Liver (tissue), 9 donors: ENCODE measurements around the gene PMIS2. TPM values are rescaled to one million over a fixed set of nuclear protein-coding genes. Genes with fewer than 3 reads are reported as not detected.

Source experiments
- DNase-seq: peaks from one replicate; pipeline ENCODE4 v3.0.0-alpha.2; 2017; ENCODE audit warnings: low spot score
- H3K27ac ChIP-seq, 2 donors: one replicate each; pipeline ENCODE4 v1.7.0; 2013; ENCODE audit warnings: inconsistent platforms in 2 of 2, low read length in 2 of 2, control low read depth in 1 of 2, low read depth in 1 of 2, mild to moderate bottlenecking in 1 of 2
- H3K27me3 ChIP-seq, 4 donors: one replicate each; pipeline versions ENCODE4 v1.6.1 to v1.7.0; 2013; ENCODE audit warnings: low read length in 3 of 4, inconsistent platforms in 1 of 4, mild to moderate bottlenecking in 1 of 4, moderate library complexity in 1 of 4; ENCODE audit not compliant: control insufficient read depth in 4 of 4, insufficient read depth in 4 of 4
- H3K36me3 ChIP-seq, 4 donors: one replicate each; pipeline versions ENCODE4 v1.6.1 to v1.7.0; 2013; ENCODE audit warnings: low read length in 3 of 4, mild to moderate bottlenecking in 3 of 4, low read depth in 1 of 4, moderate library complexity in 1 of 4; ENCODE audit not compliant: control insufficient read depth in 4 of 4, insufficient read depth in 3 of 4
- H3K4me1 ChIP-seq, 4 donors: one replicate each; pipeline versions ENCODE4 v1.6.1 to v1.7.0; 2013; ENCODE audit warnings: low read length in 3 of 4, mild to moderate bottlenecking in 3 of 4, moderate library complexity in 1 of 4; ENCODE audit not compliant: control insufficient read depth in 4 of 4, insufficient read depth in 4 of 4
- H3K4me3 ChIP-seq, 3 donors: one replicate each; pipeline versions ENCODE4 v1.6.1 to v1.7.0; 2013; ENCODE audit warnings: low read length in 3 of 3, control low read depth in 1 of 3, low read depth in 1 of 3, mild to moderate bottlenecking in 1 of 3
- H3K9ac ChIP-seq, 2 donors: one replicate each; pipeline ENCODE4 v1.7.0; 2013; ENCODE audit warnings: low read length in 2 of 2, mild to moderate bottlenecking in 2 of 2, moderate library complexity in 2 of 2, control low read depth in 1 of 2, low read depth in 1 of 2
- H3K9me3 ChIP-seq, 4 donors: one replicate each; pipeline versions ENCODE4 v1.6.1 to v1.7.0; 2013; ENCODE audit warnings: low read length in 3 of 4; ENCODE audit not compliant: control insufficient read depth in 4 of 4
- CTCF ChIP-seq: fragments of 150-350 bp; IDR thresholded peaks from 2 replicates; pipeline ENCODE4 v1.5.1; 2017; ENCODE audit warnings: improper control_type of control experiment, low read depth, low read length; ENCODE audit not compliant: missing input control
- EGR1 ChIP-seq, 2 donors: IDR thresholded peaks; 2 replicates each; pipeline ENCODE4 v1.6.1; 2016 to 2018; ENCODE audit warnings: antibody characterized with exemption in 2 of 2, low read depth in 2 of 2
- FOXA1 ChIP-seq: IDR thresholded peaks from 2 replicates; pipeline ENCODE4 v1.6.1; 2016; ENCODE audit warnings: antibody characterized with exemption
- FOXA2 ChIP-seq: IDR thresholded peaks from 2 replicates; pipeline ENCODE4 v1.6.1; 2016; ENCODE audit warnings: antibody characterized with exemption
- GABPA ChIP-seq, 2 donors: IDR thresholded peaks in 1 of 2; conservative IDR thresholded peaks in 1 of 2; 2 replicates each; pipeline ENCODE4 v1.6.1; 2016; ENCODE audit warnings: antibody characterized with exemption in 2 of 2, mild to moderate bottlenecking in 1 of 2, moderate library complexity in 1 of 2
- HNF4A ChIP-seq, 2 donors: conservative IDR thresholded peaks; 2 replicates each; pipeline ENCODE4 v1.6.1; 2016; ENCODE audit warnings: antibody characterized with exemption in 2 of 2, mild to moderate bottlenecking in 2 of 2
- HNF4G ChIP-seq: IDR thresholded peaks from 2 replicates; pipeline ENCODE4 v1.6.1; 2016; ENCODE audit warnings: antibody characterized with exemption
- JUND ChIP-seq, 2 donors: IDR thresholded peaks; 2 replicates each; pipeline ENCODE4 v1.6.1; 2016; ENCODE audit warnings: antibody characterized with exemption in 2 of 2
- NR2F2 ChIP-seq: IDR thresholded peaks from 2 replicates; pipeline ENCODE4 v1.6.1; 2016; ENCODE audit warnings: antibody characterized with exemption
- RAD21 ChIP-seq, 2 donors: IDR thresholded peaks; 2 replicates each; pipeline ENCODE4 v1.6.1; 2016; ENCODE audit warnings: antibody characterized with exemption in 2 of 2, mild to moderate bottlenecking in 2 of 2
- REST ChIP-seq: IDR thresholded peaks from 2 replicates; pipeline ENCODE4 v1.6.1; 2016; ENCODE audit warnings: antibody characterized with exemption, mild to moderate bottlenecking
- RXRA ChIP-seq, 2 donors: IDR thresholded peaks; 2 replicates each; pipeline ENCODE4 v1.6.1; 2017 to 2018; ENCODE audit warnings: antibody characterized with exemption in 2 of 2, mild to moderate bottlenecking in 1 of 2
- SP1 ChIP-seq: IDR thresholded peaks from 2 replicates; pipeline ENCODE4 v1.6.1; 2018; ENCODE audit warnings: antibody characterized with exemption, mild to moderate bottlenecking
- TAF1 ChIP-seq: conservative IDR thresholded peaks from 2 replicates; pipeline ENCODE4 v1.6.1; 2016; ENCODE audit warnings: antibody characterized with exemption, mild to moderate bottlenecking
- YY1 ChIP-seq: IDR thresholded peaks from 2 replicates; pipeline ENCODE4 v1.6.1; 2016; ENCODE audit warnings: antibody characterized with exemption, mild to moderate bottlenecking
- ZBTB33 ChIP-seq: IDR thresholded peaks from 2 replicates; pipeline ENCODE4 v1.6.1; 2016; ENCODE audit warnings: antibody characterized with exemption
- WGBS: extraction: QIAGEN DNeasy Blood & Tissue Kit; methylation state at CpG from one replicate; pipeline ENCODE4 v1.1.7; 2013; 5-methylcytosine and 5-hydroxymethylcytosine counted together
- polyA plus RNA-seq, 2 donors: library from polyadenylated mRNA; stranded (reverse) in 1 of 2; unstranded in 1 of 2; fragments of 200-250 nt in 1 of 2; fragments of >200 nt in 1 of 2; fragmentation: Nextera tagmentation in 1 of 2; extraction: Ambion mirVana in 1 of 2; gene quantifications; one replicate each; pipeline versions ENCODE4 v1.2.1 to v1.2.3, GENCODE V29; 2013 to 2015
- total RNA-seq, 2 donors: library from RNA; depleted of rRNA; stranded (reverse); fragments of >200 nt; gene quantifications; one replicate each; pipeline ENCODE4 v1.2.3, GENCODE V29; 2014
- TF ChIP-seq, protein P1 (sequence below): IDR thresholded peaks from 2 replicates; pipeline ENCODE4 v1.6.1; 2016; ENCODE audit warnings: antibody characterized with exemption
- TF ChIP-seq, protein P2 (sequence below): IDR thresholded peaks from 2 replicates; pipeline ENCODE4 v1.6.1; 2016; ENCODE audit warnings: antibody characterized with exemption
- donor health status: healthy.
- donor health status: healthy.
- donor health status: healthy.
- donor health status: healthy.
- donor health status: healthy.

PMIS2 gene
- total and polyA plus RNA-seq, 4 donors = not detected

DNA sequence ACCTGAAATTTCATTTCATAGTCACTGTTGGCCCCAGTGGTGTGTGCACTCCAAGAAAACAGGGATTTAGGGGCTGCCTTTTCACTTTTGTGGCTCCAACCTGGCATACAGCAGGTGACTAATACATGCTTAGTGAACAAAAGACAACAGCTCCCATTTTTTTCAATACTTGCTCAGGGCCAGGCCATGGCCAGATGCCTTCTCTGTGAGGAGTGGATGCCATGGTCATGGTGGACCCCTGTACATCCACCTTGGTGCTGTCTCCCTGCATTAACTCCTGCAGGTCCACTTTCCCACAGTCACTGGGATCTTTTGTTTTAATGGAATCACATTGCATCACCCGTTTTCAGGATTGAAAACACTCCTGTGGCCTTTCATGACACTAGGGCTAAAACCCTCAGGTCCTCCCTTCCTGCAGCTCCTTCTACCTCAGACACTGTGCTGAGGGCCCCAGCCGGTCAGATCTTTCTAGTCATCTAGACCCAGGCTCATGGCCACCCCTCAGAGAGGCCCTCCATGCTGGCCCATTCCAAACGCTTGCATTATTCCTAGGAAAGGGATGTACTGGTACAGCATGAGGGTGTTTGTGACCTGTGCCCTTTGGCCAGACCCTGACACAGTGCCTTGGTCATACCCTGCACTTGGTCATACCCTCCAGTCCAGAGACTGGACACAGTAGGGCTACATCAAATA is 41.7 kb upstream of the PMIS2 start:
- peaks cover 0 to 20% (median 14%) of the 10 kb centered on the region in 4 donors for H3K4me1 ChIP-seq
- 89% methylated on average over 3 of the region's 3 CpGs for WGBS
- TF ChIP-seq YY1 (no peak), FOXA1 (no peak), HNF4A (conservative IDR thresholded peaks at IDR 0.05) (no peak), RXRA (IDR thresholded peaks at IDR 0.05) (no peak), FOXA2 (no peak), RAD21 (IDR thresholded peaks at IDR 0.05) (no peak), TAF1 (no peak), ZBTB33 (no peak), REST (no peak), HNF4G (no peak), GABPA (IDR thresholded peaks at IDR 0.05 in 1 of 2, conservative IDR thresholded peaks at IDR 0.05 in 1 of 2) (no peak), SP1 (no peak), JUND (IDR thresholded peaks at IDR 0.05) (no peak), CTCF (no peak), NR2F2 (no peak), EGR1 (IDR thresholded peaks at IDR 0.05; ENCODE audit: low read depth in 2 of 2) (no peak)
- TF ChIP-seq, protein P1, sequence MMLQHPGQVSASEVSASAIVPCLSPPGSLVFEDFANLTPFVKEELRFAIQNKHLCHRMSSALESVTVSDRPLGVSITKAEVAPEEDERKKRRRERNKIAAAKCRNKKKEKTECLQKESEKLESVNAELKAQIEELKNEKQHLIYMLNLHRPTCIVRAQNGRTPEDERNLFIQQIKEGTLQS = no peak
- TF ChIP-seq, protein P2, sequence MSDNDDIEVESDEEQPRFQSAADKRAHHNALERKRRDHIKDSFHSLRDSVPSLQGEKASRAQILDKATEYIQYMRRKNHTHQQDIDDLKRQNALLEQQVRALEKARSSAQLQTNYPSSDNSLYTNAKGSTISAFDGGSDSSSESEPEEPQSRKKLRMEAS = no peak
- H3K36me3 ChIP-seq = no peaks in the 10 kb centered on the region
- H3K4me3 ChIP-seq = peak overlapping the region; percentile 83 to 88 (median 85)
- no peaks in the 10 kb centered on the region for H3K27me3 ChIP-seq
- H3K27ac ChIP-seq = no peak overlapping the region
- no peaks in the 10 kb centered on the region for H3K9me3 ChIP-seq
- no peak for DNase-seq
- no peak overlapping the region for H3K9ac ChIP-seq
